ENCODE results near the gene EFHC2.
A peak's percentile ranks its signal among the peaks of the same experiment; 100 is the strongest.
"Not testable (repeated sequence)": the region's sequence is repeated elsewhere in the genome, so short reads cannot be mapped to it uniquely, and the experiment has no call there.

The EFHC2 gene

DNA sequence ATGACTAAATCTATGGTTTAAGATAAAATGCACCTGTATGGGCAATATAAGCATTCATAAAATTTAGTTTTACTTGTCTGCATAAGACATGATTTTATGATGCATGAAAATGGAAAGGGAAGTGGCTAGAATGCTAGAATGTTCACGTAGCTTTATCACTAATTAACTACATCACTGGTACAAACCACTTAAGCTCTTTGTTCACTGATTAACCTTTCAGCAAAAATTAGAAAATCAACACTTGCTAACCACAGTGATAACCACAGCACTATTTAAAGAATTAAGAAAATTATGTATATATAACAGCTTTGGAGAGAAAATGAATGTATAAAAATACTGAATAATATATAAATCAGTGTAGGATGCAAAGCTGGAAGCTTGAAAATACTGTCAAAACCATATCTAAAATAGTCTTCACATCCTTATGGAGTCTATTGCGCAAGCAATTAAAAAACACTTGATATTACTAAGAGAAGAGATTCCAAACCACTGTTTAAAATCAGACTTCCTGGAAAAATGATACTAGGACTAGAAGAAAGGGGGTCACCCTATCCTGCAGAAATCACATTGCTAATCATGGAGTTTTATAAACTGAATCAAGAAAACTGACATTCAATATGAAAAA is 51.9 kb downstream of the EFHC2 start:
- no peak for DNase-seq (ENCODE audit: low read depth)

DNA sequence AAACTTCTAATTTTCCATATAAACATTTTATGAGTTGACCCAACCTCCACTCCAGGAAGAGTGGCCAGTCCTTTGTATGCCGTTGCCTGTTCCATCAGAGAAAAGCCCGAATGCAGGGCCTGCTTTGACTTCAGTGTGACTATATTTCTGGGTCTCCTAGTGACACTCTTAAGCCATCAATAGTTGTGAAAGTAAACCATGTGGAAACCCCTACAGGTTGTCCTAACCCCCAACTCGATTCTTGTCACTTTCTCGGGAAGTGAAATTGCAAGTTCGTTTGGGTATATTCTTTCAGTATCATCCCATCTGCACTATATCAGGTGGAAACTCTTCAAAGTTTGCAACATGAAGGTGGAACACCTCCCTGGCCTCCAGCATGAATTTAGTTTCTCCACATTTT is 52.8 kb downstream of the EFHC2 start:
- DNase-seq (ENCODE audit: low read depth): no peak

DNA sequence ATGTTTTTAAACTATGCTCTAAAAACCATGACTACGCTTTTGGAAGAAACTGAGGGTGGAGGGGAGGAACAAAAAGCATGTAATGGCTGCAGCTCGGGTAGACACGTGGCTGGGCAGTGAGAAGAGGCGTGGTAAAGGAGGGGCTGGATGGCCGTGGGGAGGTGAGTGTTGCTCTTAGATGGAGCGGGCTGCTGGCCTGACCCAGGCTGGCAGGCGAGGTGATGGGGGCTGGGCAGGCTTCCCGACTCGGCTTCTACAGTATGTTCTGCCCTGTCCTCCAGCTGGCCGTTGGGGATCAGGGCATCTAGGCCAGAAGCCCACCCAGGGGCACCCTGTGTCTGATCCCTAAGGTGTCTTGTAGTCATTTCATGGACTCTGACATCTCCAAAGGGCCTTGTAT is 60.7 kb downstream of the EFHC2 start:
- DNase-seq (ENCODE audit: low read depth): no peak

DNA sequence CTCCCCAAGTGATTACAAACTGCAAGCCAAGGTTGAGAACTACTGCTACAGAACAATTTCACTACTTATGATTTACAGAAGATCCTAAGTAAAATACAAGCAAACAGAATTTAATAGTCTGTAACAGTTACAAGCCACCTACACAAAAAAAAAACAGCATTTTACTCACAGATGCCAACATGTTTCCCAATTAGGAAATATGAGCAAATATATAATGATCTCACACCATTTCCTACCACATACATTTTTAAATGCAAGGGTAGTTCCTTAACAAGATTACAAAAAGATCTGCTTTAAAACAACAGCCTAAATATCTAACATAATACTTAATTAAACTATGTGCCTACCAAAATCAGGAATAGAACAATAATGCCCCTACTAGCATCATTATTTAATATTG is 63.4 kb downstream of the EFHC2 start:
- DNase-seq (ENCODE audit: low read depth): no peak

DNA sequence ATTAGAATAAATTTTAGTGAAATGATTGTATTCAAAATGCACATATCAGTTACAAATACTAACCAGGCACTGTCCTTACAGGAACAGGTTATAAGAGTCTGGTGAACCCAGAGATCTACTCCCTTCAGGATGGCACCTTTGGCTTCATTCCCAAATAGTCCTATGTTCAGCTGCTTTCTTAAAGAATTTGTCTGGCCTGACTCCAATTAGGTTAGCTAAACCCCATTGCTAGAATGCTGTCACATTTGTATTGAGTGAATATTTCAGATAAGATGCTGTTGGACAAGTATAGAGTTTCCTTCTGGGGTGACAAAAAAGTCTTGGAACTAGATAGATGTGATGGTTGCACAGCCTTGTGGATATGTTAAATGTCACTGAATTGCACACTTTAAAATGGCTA is 69.4 kb downstream of the EFHC2 start:
- no peak for DNase-seq (ENCODE audit: low read depth)

DNA sequence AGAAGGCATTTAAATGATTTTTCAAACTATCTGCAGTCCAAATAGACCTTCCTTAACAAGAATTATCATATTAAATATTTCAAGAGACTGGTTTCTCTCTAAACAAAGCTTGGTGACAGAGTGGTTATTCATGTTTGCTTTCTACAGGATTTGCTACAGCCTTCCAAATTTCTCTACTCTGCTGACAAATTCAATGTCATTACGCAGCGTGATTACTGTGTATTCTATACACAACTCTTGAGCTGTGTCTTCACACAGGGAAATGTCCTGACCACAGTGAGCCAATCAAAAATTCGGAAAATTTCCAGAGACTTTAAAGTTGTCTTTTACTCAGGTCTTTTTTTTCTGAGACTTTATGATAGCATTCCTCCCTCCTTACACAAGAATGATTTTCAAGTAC is 75.6 kb downstream of the EFHC2 start:
- no peak for DNase-seq (ENCODE audit: low read depth)

DNA sequence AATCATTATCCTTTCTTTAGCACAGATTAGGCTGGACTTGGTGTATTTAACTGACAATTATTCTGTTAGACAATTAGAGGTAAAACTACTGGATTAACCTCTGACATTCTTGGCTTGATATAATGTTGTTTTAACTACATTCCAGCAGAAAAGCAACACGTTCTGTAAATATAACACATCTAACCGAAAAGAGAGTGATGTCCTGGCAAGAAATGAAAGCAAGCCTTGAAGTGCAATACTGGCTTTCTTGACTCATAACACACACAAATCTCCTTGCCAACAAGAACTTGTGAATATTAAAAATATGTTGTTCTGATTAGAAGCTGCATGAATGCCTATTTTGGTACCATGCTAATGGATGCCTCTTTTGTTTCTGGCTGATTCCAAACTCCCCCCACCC is 76.4 kb downstream of the EFHC2 start:
- no peak for DNase-seq (ENCODE audit: low read depth)

DNA sequence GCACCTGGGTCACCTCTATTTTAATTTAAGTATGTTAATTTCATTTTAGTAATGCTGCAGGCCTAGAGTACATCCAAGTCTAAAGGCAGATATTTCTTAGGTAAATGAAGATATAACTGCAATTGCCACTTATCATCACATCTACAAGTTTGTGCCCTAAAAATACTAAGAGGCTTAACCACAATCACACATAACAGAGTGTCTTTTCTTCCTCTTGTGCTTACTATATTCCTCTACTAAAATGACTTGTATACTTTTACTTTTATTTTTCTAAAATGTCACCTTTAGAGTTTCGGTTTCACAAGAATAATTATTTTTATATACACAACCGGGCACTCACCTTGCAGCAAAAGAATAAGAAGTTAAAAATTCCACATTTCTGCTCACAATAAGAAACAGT is 77.9 kb downstream of the EFHC2 start:
- no peak for DNase-seq (ENCODE audit: low read depth)

DNA sequence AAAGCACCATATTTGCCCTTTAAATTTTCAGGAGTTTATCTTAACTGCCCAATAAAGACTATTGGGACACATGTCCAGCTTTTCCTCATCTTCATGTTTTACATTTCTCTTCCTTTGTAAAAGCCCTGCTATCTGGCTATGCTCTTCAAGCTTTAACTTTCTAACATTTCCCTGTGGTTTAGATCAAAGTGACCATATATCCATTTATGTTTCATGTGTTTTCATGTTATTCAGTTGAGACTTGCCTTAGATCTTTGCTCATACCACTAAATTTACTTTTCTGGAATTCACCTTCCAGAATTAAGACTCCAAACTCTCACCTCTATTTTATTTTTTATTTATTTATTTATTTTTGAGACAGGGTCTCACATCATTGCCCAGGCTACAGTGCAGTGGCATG is 78.5 kb downstream of the EFHC2 start:
- no peak for DNase-seq (ENCODE audit: low read depth)

DNA sequence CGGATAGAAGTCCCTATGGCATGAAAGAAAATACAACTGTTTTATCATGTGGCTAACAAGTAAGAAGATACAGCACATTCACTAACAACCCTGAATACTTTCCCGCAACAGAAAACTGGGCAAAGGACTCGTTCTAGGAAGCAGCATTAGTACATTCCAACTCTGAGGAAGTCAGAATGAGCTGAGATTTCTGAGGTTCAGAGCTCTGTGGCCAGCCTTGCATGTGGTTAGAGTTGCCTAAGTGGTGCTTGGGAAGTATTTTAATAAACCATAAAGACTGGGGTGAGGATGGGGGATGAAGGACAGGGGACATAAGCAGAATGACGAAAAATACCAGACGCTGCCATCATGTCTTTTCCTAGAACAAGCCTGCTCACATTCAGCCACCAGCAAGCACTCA is 82.2 kb downstream of the EFHC2 start:
- DNase-seq (ENCODE audit: low read depth): no peak

DNA sequence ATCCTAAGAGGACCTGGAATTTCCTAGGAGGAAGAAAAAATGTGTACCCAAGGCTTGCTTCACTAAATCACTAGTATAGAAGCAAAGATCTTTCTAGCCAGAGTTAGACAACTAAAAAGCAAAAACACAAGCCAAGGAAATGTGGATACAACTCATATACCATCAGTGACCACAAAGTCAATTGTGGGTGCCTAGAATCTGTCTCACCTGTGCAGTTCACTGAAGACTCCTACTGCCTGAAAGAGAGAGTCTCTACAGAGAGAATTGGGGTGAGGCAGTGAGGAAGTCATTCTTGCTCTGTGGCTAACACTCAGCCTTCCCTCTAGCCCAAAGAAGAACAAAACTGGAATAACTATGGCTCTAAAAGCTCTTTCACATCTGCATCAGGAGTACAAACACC is 82.9 kb downstream of the EFHC2 start:
- DNase-seq (ENCODE audit: low read depth): no peak

DNA sequence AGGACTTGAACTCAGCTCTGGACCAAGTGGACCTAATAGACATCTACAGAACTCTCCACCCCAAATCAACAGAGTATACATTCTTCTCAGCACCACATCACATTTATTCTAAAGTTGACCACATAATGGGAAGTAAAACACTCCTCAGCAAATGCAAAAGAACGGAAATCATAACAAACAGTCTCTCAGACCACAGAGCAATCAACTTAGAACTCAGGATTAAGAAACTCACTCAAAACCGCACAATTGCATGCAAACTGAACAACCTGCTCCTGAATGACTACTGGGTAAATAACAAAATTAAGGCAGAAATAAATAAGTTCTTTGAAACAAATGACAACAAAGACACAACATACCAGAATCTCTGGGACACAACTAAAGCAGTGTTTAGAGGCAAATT is 87.7 kb downstream of the EFHC2 start:
- not testable (repeated sequence) for DNase-seq (ENCODE audit: low read depth)

DNA sequence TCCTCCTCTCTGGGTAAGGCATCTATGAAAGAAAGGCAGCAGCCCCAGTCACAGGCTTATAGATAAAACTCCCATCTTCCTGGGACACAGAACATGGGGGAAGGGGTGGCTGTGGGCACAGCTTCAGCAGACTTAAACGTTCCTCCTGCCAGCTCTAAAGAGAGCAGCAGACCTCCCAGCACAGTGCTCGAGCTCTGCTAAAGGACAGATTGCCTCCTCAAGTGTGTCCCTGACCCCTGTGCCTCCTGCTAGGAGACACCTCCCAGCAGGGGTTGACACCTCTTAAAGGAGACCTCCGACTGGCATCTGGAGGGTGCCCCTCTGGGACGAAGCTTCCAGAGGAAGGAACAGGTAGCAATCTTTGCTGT is 89.9 kb downstream of the EFHC2 start:
- DNase-seq (ENCODE audit: low read depth): no peak

DNA sequence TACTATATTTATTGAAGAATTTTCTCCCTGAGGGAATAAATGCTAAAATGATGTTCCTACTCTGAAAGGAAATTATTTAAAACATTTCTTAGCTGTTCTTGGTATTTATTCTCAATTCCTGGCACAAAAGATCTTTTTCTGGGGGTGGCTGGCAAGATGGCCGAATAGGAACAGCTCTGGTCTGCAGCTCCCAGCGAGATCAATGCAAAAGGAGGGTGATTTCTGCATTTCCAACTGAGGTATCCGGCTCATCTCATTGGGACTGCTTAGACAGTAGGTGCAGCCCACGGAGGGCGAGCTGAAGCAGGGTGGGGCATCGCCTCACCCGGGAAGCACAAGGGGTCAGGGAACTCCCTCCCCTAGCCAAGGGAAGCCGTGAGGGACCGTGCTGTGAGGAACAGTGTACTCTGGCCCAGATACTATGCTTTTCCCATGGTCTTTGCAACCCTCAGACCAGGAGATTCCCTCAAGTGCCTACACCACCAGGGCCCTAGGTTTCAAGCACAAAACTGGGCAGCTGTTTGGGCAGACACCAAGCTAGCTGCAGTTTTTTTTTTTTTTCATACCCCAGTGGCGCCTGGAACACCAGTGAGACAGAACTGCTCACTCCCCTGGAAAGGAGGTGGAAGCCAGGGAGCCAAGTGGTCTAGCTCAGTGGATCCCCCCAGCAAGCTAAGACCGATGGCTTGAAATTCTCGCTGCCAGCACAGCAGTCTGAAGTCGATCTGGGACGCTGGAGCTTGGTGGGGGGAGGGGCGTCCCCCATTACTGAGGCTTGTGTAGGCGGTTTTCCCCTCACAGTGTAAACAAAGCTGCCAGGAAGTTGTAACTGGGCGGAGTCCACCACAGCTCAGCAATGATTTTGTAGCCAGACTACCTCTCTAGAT is 90.5 kb downstream of the EFHC2 start:
- peak; percentile 7 for DNase-seq (ENCODE audit: low read depth)

DNA sequence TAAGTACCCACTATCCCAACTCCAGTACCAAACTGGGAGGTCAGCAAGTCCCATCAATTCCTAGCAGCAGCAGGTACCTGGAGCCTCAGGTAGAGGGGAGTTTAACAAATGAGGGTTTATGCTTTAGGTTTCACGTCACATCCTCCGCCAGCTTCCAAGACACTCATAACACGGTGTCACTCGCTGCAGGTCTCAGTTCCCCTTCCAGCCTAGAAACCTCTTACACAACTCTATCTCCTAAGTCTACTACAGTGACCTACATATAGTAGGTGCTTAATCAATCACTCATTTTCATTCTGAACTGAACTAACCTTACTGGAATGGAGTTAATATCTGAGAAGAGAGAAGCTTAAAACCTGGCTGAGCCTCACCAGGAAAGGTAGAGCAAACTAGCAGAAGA is 96.0 kb downstream of the EFHC2 start:
- no peak for DNase-seq (ENCODE audit: low read depth)

DNA sequence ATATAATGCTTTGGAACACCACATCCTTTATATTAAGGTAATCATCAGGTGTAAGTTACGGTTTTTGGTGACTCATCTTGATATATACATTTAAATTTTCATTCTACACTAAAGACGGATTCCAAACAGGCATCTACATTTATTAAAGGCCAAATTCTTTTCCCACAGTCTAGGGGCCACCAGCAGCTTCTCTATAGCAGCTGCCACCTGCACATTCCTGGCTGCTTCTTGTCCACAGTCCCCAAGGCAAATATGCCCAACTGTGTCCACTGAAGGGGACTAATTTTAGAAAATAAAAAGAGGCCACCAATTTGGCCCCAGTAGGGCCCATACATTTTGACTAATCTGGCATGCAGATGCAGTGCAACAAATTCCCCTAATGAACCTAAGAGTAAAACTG is 96.6 kb downstream of the EFHC2 start:
- no peak for DNase-seq (ENCODE audit: low read depth)

DNA sequence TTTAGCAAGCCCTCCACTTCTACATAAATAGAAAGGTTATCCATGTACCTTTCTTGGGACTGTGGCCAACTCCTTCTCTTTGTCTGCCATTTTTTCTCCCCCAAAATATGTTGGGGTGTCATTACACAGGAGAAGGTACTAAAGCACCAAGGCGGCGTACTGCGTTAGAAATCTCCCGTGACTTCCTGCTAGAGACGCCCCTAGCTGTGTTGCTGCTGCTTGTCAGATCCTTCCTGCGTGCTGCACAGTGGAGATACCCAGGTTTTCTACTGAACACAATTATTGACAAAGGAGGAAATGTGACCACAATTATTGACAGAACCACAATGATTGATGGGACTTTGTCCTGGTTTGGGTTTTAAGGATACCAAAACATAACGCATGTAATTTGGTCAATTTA is 97.7 kb downstream of the EFHC2 start:
- DNase-seq (ENCODE audit: low read depth): no peak

DNA sequence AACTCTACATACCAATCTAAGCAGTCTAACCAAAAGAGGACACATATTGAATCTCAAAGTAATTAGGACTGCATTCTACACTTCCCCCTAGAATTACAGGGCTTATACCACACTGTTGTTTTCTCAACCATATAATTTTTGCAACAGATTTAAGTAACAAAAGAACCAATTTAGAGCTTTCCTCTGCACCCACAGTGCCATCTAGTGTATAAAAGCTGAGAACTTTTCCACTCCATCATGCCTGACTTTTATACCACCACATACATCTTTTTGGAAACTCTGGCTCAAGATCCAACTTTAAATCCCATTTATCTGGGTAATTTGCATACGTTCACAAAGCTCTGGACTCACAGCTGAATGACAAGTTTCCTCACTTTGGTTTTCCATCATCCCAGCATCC is 99.5 kb downstream of the EFHC2 start:
- DNase-seq (ENCODE audit: low read depth): no peak

DNA sequence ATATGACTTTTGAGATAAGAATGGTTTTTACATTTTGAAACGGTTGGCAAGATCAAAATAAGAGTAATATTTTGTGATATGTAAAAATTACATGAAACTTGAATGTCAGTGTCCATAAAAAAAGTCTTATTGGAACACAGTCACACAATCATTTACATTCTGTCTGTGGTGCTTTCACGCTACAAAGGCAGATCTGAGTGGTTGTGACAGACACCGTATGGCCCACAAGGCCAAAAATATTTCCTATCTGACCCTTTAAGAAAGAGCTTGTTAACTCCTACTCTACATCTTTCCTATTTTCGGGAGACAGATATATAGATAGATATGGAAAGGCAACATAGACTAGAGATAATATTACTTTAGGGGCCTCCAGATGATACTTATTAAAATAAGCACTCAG is 101.9 kb downstream of the EFHC2 start:
- no peak for DNase-seq (ENCODE audit: low read depth)

DNA sequence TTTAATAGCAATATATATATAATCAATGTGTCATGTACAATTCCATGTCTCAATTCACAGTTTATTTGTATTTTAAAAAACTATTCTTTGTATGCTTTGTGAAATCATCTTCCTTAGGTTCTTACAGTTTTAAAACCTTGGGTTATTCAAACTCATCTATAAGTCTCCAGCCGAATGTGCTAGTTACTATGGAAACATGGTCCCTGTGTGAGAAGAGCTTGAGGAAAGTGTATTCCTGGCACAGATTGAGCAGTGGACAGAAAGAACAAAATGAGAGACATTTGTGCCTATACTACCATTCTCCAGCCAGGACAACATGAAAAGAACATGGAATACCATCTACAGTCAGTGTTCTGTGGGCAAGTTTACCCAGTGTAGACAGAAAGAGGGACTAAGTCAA is 103.4 kb downstream of the EFHC2 start:
- no peak for DNase-seq (ENCODE audit: low read depth)

DNA sequence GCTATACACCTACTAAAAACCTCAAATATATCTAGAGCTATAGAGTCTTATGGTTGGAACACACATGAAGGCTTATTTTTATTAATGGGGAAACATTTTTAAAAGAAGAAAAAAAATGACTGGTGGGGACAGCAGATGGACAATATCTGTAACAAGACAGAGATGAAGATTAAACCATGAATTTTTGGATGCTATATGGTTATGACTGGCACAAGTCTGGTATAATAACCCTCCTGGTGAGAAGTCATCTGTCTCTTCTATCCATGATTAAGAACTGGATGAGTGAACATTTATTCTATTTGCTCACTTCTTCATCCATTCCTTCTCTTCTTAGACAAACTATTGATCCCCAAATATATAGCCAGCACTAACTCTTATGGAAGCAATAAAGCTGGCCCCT is 104.4 kb downstream of the EFHC2 start:
- DNase-seq (ENCODE audit: low read depth): no peak

DNA sequence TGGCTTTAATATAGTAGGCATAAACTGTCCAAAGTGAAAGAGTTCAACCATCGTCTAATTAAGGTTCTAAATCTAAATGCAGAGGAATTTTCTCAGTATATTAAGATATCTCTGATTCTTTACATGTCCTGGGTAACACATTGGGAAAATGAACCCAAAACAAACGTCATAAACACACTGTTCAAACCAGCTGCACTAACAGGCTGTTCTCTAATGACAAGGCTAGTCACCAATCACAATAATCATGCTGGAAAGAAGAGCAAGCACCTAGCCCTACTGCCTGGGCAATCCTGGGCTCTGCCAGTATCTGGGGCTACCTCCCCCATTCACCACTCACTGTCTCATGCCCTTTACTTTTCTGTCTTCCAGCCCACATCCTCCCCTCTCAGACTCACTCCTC is 107.9 kb downstream of the EFHC2 start:
- DNase-seq (ENCODE audit: low read depth): no peak

DNA sequence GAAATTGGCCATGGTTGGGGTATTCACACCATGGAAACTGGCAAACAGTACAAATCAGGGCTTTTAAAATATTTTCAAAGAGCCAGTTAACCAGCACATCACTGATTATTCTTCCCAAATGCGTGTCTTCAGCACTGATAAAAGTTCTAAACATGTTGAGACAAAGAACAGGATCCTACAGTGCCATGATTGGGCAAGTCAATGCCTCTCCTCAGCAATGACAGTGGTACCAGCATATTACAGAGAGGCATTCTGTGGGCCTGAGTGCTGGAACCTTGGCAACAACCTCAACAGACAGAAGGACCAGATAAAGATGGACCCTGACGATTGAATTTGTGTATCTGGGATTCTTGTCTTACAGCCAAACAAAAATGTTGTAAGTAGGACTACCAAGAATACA is 108.9 kb downstream of the EFHC2 start:
- no peak for DNase-seq (ENCODE audit: low read depth)

DNA sequence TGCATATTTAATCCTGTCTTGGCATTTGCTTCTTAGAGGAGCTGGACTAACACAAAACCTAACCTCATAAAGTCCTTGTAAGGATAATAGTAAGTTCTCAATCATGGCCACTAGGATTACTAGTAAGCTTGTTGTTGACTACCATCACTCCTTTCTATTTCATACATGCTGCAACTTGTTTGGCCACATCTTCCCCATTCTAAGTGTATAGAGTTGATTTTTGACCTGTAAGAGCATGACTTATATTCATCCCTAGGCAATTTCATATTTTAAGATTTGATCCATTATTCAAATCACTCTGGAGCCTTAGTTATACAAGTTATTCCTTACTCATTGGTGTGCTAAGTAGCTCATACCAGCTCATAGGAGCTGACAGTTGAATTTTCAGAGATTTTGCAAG is 109.4 kb downstream of the EFHC2 start:
- DNase-seq (ENCODE audit: low read depth): no peak
